Natural killer cell (primary cell): Measurements from ENCODE around the gene AKAP13. TPM values are rescaled to one million over a fixed set of nuclear protein-coding genes. Genes with fewer than 3 reads are reported as not detected.
A peak's percentile ranks its signal among the peaks of the same experiment; 100 is the strongest.

Experiments
- ATAC-seq, 3 donors: fragments of 150-1000 bp in 2 of 3; fragments of 200-7000 bp in 1 of 3; cut with Tn5 transposase; 1 replicate in 1 of 3; 2 replicates in 2 of 3; pipeline ENCODE4 v1.10.0; 2021; ENCODE audit warnings: mild to moderate bottlenecking in 2 of 3, moderate library complexity in 2 of 3
- DNase-seq, 2 donors: peaks; one replicate each; pipeline versions ENCODE4 v3.0.0 to v3.0.0-alpha.2; 2013 to 2021; ENCODE audit warnings: mixed read lengths in 1 of 2
- H3K27ac ChIP-seq: one replicate; pipeline ENCODE4 v1.5.1; 2013; ENCODE audit warnings: mild to moderate bottlenecking, low read length
- H3K27me3 ChIP-seq: one replicate; pipeline ENCODE4 v1.6.1; 2013; ENCODE audit warnings: low read length; ENCODE audit not compliant: control insufficient read depth, insufficient read depth
- H3K36me3 ChIP-seq: one replicate; pipeline ENCODE4 v1.6.1; 2013; ENCODE audit warnings: low read length; ENCODE audit not compliant: control insufficient read depth, insufficient read depth
- H3K4me1 ChIP-seq: one replicate; pipeline ENCODE4 v1.6.1; 2013; ENCODE audit warnings: low read length; ENCODE audit not compliant: control insufficient read depth, insufficient read depth
- H3K4me3 ChIP-seq: one replicate; pipeline ENCODE4 v1.5.1; 2013; ENCODE audit warnings: low read length
- H3K9me3 ChIP-seq: one replicate; pipeline ENCODE4 v1.6.1; 2013; ENCODE audit warnings: low read length; ENCODE audit not compliant: control insufficient read depth, insufficient read depth
- H3K27ac Mint-ChIP-seq, 2 donors: one replicate each; pipeline ENCODE4 v1.8.0; 2022; ENCODE audit warnings: mild to moderate bottlenecking in 2 of 2, mixed read lengths in 2 of 2, moderate library complexity in 1 of 2
- H3K27me3 Mint-ChIP-seq, 2 donors: one replicate each; pipeline ENCODE4 v1.8.0; 2022; ENCODE audit warnings: low read depth in 2 of 2, mixed read lengths in 2 of 2
- H3K36me3 Mint-ChIP-seq: one replicate; pipeline ENCODE4 v1.8.0; 2022; ENCODE audit warnings: mixed read lengths
- H3K4me1 Mint-ChIP-seq, 2 donors: one replicate each; pipeline ENCODE4 v1.8.0; 2022; ENCODE audit warnings: mixed read lengths in 2 of 2
- H3K4me3 Mint-ChIP-seq: one replicate; pipeline ENCODE4 v1.8.0; 2022; ENCODE audit warnings: mild to moderate bottlenecking, moderate library complexity, mixed read lengths
- H3K9me3 Mint-ChIP-seq, 2 donors: one replicate each; pipeline ENCODE4 v1.8.0; 2022; ENCODE audit warnings: mixed read lengths in 2 of 2
- WGBS: methylation state at CpG from one replicate; pipeline ENCODE4 v1.1.7; 2013; ENCODE audit warnings: missing lambda C conversion rate; ENCODE audit not compliant: insufficient coverage; 5-methylcytosine and 5-hydroxymethylcytosine counted together
- intact Hi-C: fragments of 100-400 bp; cut with micrococcal nuclease; formaldehyde crosslinking; loops from one replicate; pipeline ENCODE4 v1.14.2; 2022
- total RNA-seq, 4 donors: library from RNA; stranded (reverse); fragments of 120-200 nt in 1 of 4; gene quantifications; one replicate each; pipeline versions ENCODE4 v1.2.3 to v1.2.4, GENCODE V29; 2013 to 2022
- TF ChIP-seq, protein P1 (sequence below): fragments of 200-600 bp; IDR thresholded peaks from one replicate; pipeline ENCODE4 v1.8.0; 2022; ENCODE audit warnings: antibody characterized with exemption

The AKAP13 gene
- total RNA-seq, 3 donors from 2014 or later (not counting 1 experiment from before 2014, with no cell fraction given), result 573 to 661 (median 647) TPM

DNA sequence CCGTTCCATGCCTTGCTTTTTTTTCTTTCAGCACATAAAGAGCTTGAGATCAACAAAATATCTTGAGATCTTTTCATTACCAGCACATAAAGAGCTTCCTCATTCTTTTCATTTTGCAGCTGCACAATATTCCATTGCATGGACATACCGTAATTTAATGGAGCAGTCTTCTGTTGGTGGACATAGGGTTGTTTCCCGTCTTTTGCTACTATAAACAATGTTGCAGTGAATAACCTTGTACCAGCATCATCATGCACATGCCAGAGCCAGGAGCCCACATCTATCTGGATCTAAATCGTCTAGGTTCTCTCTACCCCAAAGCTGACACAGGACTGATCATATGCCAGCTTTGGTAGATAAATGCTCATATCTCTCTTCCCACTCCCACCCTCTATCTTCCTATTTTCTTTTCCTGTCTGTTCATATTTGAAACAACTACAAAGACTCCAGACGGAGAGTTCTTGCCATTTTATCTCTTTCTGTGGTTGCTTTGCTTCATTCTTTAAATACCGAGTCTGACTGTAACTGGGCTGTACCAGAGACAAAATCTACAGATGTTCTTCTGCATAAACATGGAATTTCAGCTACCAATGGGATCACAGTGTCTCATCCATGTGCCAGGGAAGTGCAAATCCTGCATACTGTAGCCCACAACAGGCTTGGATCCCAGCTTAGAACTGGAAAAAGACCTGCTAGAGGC, 47.1 kb upstream of the AKAP13 start:
- peak overlapping the region; percentile 1 for H3K4me3 Mint-ChIP-seq

DNA sequence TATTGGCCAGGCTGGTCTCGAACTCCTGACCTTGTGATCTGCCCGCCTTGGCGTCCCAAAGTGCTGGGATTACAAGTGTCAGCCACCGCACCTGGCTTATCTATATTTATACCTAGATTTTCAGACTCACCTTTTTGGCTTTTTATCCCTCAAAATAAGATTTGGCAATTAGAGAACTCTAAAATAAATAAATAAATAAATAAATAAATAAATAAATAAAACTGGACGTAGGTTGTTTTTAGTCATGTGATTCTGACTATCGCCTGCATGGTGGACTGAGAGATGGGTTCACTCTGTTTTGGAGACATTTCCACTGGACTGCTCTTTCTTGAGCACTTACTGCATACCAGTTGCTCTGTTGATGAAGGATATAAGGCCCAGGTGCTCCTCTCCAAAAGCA, 46.2 kb upstream of the AKAP13 start:
- H3K27ac Mint-ChIP-seq, result no peak overlapping the region
- 97% methylated on average over 6 of the region's 6 CpGs for WGBS
- intact Hi-C loops, result no loop called here

More for the DNA sequence above, 47.1 kb upstream of the AKAP13 start:
- no peaks in the 10 kb centered on the region for H3K9me3 Mint-ChIP-seq
- H3K27ac Mint-ChIP-seq, result no peak overlapping the region
- Histone ChIP-seq H3K36me3 (no peaks in the 10 kb centered on the region), H3K9me3 (no peaks in the 10 kb centered on the region), H3K4me1 (peaks cover 29% of the 10 kb centered on the region), H3K27me3 (no peaks in the 10 kb centered on the region), H3K27ac (no peak overlapping the region), H3K4me3 (no peak overlapping the region)
- H3K27me3 Mint-ChIP-seq, result no peaks in the 10 kb centered on the region
- DNase-seq, result no peak
- peaks cover 24 to 27% of the 10 kb centered on the region in 2 donors for H3K4me1 Mint-ChIP-seq
- intact Hi-C loops, result no loop called here
- H3K36me3 Mint-ChIP-seq, result no peaks in the 10 kb centered on the region
- 82% methylated on average over 6 of the region's 6 CpGs for WGBS
- TF ChIP-seq, protein P1, sequence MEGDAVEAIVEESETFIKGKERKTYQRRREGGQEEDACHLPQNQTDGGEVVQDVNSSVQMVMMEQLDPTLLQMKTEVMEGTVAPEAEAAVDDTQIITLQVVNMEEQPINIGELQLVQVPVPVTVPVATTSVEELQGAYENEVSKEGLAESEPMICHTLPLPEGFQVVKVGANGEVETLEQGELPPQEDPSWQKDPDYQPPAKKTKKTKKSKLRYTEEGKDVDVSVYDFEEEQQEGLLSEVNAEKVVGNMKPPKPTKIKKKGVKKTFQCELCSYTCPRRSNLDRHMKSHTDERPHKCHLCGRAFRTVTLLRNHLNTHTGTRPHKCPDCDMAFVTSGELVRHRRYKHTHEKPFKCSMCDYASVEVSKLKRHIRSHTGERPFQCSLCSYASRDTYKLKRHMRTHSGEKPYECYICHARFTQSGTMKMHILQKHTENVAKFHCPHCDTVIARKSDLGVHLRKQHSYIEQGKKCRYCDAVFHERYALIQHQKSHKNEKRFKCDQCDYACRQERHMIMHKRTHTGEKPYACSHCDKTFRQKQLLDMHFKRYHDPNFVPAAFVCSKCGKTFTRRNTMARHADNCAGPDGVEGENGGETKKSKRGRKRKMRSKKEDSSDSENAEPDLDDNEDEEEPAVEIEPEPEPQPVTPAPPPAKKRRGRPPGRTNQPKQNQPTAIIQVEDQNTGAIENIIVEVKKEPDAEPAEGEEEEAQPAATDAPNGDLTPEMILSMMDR, result no peak
- ATAC-seq, result no peak

GRCh38 chr15:85335193-85335942, 45.0 kb upstream of the AKAP13 start:
- no peaks in the 10 kb centered on the region for H3K36me3 ChIP-seq
- no peak overlapping the region for H3K27ac ChIP-seq
- H3K4me1 ChIP-seq, result peaks cover 20% of the 10 kb centered on the region
- intact Hi-C loops, result no loop called here
- 91% methylated on average over 13 of the region's 13 CpGs for WGBS
- Mint-ChIP-seq H3K9me3 (no peaks in the 10 kb centered on the region), H3K4me3 (no peak overlapping the region), H3K36me3 (no peaks in the 10 kb centered on the region), H3K27me3 (peaks cover 0 to 3% of the 10 kb centered on the region in 2 donors), H3K4me1 (peaks cover 14% of the 10 kb centered on the region in 2 donors), H3K27ac (no peak overlapping the region)
- DNase-seq (no peak), ATAC-seq (no peak)
- H3K4me3 ChIP-seq, result no peak overlapping the region
- H3K27me3 ChIP-seq, result no peaks in the 10 kb centered on the region
- H3K9me3 ChIP-seq, result no peaks in the 10 kb centered on the region
- TF ChIP-seq, protein P1, result no peak

More for the DNA sequence above, 46.2 kb upstream of the AKAP13 start:
- Mint-ChIP-seq H3K9me3 (no peaks in the 10 kb centered on the region), H3K27me3 (no peaks in the 10 kb centered on the region), H3K4me3 (no peak overlapping the region), H3K4me1 (peaks cover 24 to 26% of the 10 kb centered on the region in 2 donors), H3K36me3 (no peaks in the 10 kb centered on the region)
- H3K4me1 ChIP-seq, result peaks cover 29% of the 10 kb centered on the region
- no peaks in the 10 kb centered on the region for H3K27me3 ChIP-seq
- TF ChIP-seq, protein P1, result no peak
- no peaks in the 10 kb centered on the region for H3K36me3 ChIP-seq
- ATAC-seq (no peak), DNase-seq (no peak)
- H3K27ac ChIP-seq, result no peak overlapping the region
- H3K4me3 ChIP-seq, result no peak overlapping the region
- no peaks in the 10 kb centered on the region for H3K9me3 ChIP-seq
